ENCODE results near the gene PKIG.

The PKIG gene

DNA sequence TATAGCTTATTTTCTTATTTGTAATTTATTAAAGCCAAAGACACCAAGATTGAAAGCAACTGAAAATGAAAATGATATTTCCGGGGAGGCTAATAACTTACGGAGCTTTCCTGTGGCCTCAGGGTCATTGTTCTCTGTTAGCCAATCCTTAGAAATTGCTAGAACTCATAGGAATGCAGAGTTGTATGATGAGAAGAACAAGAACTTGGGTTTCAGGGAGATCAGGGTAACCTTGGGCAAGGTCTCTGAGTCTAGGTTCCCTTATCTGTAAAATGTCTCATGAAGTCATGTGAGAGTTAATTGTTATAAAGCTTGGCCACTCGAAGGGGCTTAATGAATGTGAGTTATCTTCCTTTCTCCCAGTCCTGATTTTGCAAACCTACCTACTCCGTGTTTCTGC, 40.4 kb upstream of the PKIG start:
- POLR2A ChIA-PET: interaction anchor here (0.9 kb wide), 1 partner anchor 21 kb away, joined by 3 read pairs; no protein-coding TSS in a partner anchor
- no peaks in the 10 kb centered on the region for H3K36me3 ChIP-seq (ENCODE audit: control insufficient read depth in 4 of 4, insufficient read depth in 4 of 4, low read length in 3 of 4)
- no peak for DNase-seq
- H3K4me1 ChIP-seq (ENCODE audit: control extremely low read depth in 1 of 4, control insufficient read depth in 4 of 4, insufficient read depth in 4 of 4, low read length in 3 of 4): peaks cover 2 to 41% (median 28%) of the 10 kb centered on the region in 4 experiments
- H3K27me3 ChIP-seq (replicated peaks in 2 of 5; ENCODE audit: control insufficient read depth in 4 of 5, insufficient read depth in 5 of 5, low read length in 4 of 5): no peaks in the 10 kb centered on the region
- no peak overlapping the region for H3K4me3 ChIP-seq (ENCODE audit: control insufficient read depth in 1 of 7, extremely low read depth in 1 of 7, insufficient read depth in 4 of 7, low read depth in 2 of 7, low read length in 6 of 7)
- CTCF ChIA-PET: interaction anchor here (0.6 to 2.1 kb wide), 5 partner anchors 10 to 96 kb away, joined by 3 to 5 read pairs (median 4); no protein-coding TSS in a partner anchor
- no peak overlapping the region for H3K27ac ChIP-seq (ENCODE audit: insufficient read depth in 1 of 2, low read depth in 1 of 2, low read length in 2 of 2, poor library complexity in 1 of 2, severe bottlenecking in 2 of 2)
- H3K9me3 ChIP-seq (ENCODE audit: control extremely low read depth in 1 of 5, control insufficient read depth in 4 of 5, insufficient read depth in 2 of 5, low read depth in 1 of 5, low read length in 4 of 5): no peaks in the 10 kb centered on the region
- 64% methylated on average over 3 of the region's 4 CpGs for WGBS (ENCODE audit: insufficient coverage)

DNA sequence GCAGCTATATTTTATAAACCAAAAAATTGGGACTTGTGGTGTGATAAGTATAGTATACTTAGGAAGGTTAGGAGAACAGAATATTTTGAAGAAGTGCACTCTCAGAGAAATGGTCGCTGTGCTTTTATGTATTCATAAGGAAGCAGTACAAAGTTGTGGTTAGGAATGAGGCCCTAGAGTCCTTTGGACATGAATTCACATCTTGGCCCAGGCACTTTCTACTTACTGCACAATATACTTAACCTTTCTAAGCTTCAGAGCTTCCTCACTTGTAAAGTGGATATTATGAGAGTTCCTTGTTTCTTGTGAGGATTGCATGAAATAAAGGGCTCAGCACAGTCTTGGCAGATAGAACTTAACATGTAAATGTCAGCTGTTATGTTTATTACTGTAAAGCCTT, 39.5 kb upstream of the PKIG start:
- WGBS (ENCODE audit: insufficient coverage): no CpG with 5 or more reads among the region's 1 CpG
- DNase-seq: peak in 2 of 3 donors; percentile 47 to 61
- H3K4me3 ChIP-seq (ENCODE audit: control insufficient read depth in 1 of 7, extremely low read depth in 1 of 7, insufficient read depth in 4 of 7, low read depth in 2 of 7, low read length in 6 of 7): no peak overlapping the region
- H3K9me3 ChIP-seq (ENCODE audit: control extremely low read depth in 1 of 5, control insufficient read depth in 4 of 5, insufficient read depth in 2 of 5, low read depth in 1 of 5, low read length in 4 of 5): no peaks in the 10 kb centered on the region
- ChIA-PET CTCF (interaction anchor here (1.1 to 2.1 kb wide), 4 partner anchors 16 to 66 kb away, joined by 3 to 5 read pairs (median 4); no protein-coding TSS in a partner anchor), POLR2A (interaction anchor here (0.5 to 0.8 kb wide), 2 partner anchors 10 to 67 kb away, joined by 3 read pairs; no protein-coding TSS in a partner anchor)
- H3K36me3 ChIP-seq (ENCODE audit: control insufficient read depth in 4 of 4, insufficient read depth in 4 of 4, low read length in 3 of 4): no peaks in the 10 kb centered on the region
- H3K27ac ChIP-seq (ENCODE audit: insufficient read depth in 1 of 2, low read depth in 1 of 2, low read length in 2 of 2, poor library complexity in 1 of 2, severe bottlenecking in 2 of 2): peak overlapping the region in 1 of 2 experiments; percentile 64
- H3K27me3 ChIP-seq (replicated peaks in 2 of 5; ENCODE audit: control insufficient read depth in 4 of 5, insufficient read depth in 5 of 5, low read length in 4 of 5): no peaks in the 10 kb centered on the region
- peaks cover 2 to 41% (median 28%) of the 10 kb centered on the region in 4 experiments for H3K4me1 ChIP-seq (ENCODE audit: control extremely low read depth in 1 of 4, control insufficient read depth in 4 of 4, insufficient read depth in 4 of 4, low read length in 3 of 4)

GRCh38 chr20:44543358-44543757, 39.0 kb upstream of the PKIG start:
- H3K27me3 ChIP-seq (replicated peaks in 2 of 5; ENCODE audit: control insufficient read depth in 4 of 5, insufficient read depth in 5 of 5, low read length in 4 of 5): no peaks in the 10 kb centered on the region
- H3K4me3 ChIP-seq (ENCODE audit: control insufficient read depth in 1 of 7, extremely low read depth in 1 of 7, insufficient read depth in 4 of 7, low read depth in 2 of 7, low read length in 6 of 7): peak overlapping the region in 1 of 7 experiments; percentile 29
- H3K4me1 ChIP-seq (ENCODE audit: control extremely low read depth in 1 of 4, control insufficient read depth in 4 of 4, insufficient read depth in 4 of 4, low read length in 3 of 4): peaks cover 2 to 41% (median 28%) of the 10 kb centered on the region in 4 experiments
- H3K27ac ChIP-seq (ENCODE audit: insufficient read depth in 1 of 2, low read depth in 1 of 2, low read length in 2 of 2, poor library complexity in 1 of 2, severe bottlenecking in 2 of 2): peak overlapping the region in 1 of 2 experiments; percentile 64
- WGBS (ENCODE audit: insufficient coverage): 83% methylated on average over 2 of the region's 3 CpGs
- ChIA-PET CTCF (interaction anchor here (1.1 kb wide), 2 partner anchors 16 kb away, joined by 3 to 4 read pairs; no protein-coding TSS in a partner anchor), POLR2A (no interaction called here)
- no peaks in the 10 kb centered on the region for H3K9me3 ChIP-seq (ENCODE audit: control extremely low read depth in 1 of 5, control insufficient read depth in 4 of 5, insufficient read depth in 2 of 5, low read depth in 1 of 5, low read length in 4 of 5)
- H3K36me3 ChIP-seq (ENCODE audit: control insufficient read depth in 4 of 4, insufficient read depth in 4 of 4, low read length in 3 of 4): no peaks in the 10 kb centered on the region
- DNase-seq: no peak

DNA sequence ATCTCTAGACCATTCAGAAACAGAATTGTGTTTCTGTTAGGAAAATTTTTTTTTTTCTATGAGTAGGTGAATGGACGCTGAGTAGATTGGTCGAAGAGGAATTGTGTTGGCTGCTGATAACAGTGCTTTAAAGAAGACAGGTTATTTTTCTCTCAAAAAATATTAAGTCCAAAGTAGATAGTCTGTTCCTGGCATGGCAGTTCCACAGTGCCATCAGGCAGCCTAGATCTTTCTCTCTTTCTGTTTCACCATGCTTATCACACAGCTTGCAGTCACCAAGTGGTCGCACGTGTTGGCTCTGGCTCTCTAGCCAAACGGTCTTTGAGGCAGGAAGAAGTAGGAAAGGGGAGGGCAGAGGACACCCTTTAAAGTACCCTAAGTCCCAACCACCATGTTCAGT, 38.1 kb upstream of the PKIG start:
- Histone ChIP-seq H3K4me3 (ENCODE audit: control insufficient read depth in 1 of 7, extremely low read depth in 1 of 7, insufficient read depth in 4 of 7, low read depth in 2 of 7, low read length in 6 of 7) (peak overlapping the region in 2 of 7 experiments; percentile 26 to 59), H3K36me3 (ENCODE audit: control insufficient read depth in 4 of 4, insufficient read depth in 4 of 4, low read length in 3 of 4) (no peaks in the 10 kb centered on the region), H3K4me1 (ENCODE audit: control extremely low read depth in 1 of 4, control insufficient read depth in 4 of 4, insufficient read depth in 4 of 4, low read length in 3 of 4) (peaks cover 2 to 41% (median 28%) of the 10 kb centered on the region in 4 experiments), H3K27ac (ENCODE audit: insufficient read depth in 1 of 2, low read depth in 1 of 2, low read length in 2 of 2, poor library complexity in 1 of 2, severe bottlenecking in 2 of 2) (peak overlapping the region in 1 of 2 experiments; percentile 64), H3K27me3 (replicated peaks in 2 of 5; ENCODE audit: control insufficient read depth in 4 of 5, insufficient read depth in 5 of 5, low read length in 4 of 5) (no peaks in the 10 kb centered on the region), H3K9me3 (ENCODE audit: control extremely low read depth in 1 of 5, control insufficient read depth in 4 of 5, insufficient read depth in 2 of 5, low read depth in 1 of 5, low read length in 4 of 5) (no peaks in the 10 kb centered on the region)
- ChIA-PET CTCF (interaction anchor here (0.7 to 1.2 kb wide), 3 partner anchors 11 to 67 kb away, joined by 3 read pairs; no protein-coding TSS in a partner anchor), POLR2A (interaction anchor here (0.6 kb wide), 2 partner anchors 10 to 118 kb away, joined by 3 to 5 read pairs; no protein-coding TSS in a partner anchor)
- peak; percentile 77 to 93 (median 86) for DNase-seq
- 8% methylated on average over 2 of the region's 5 CpGs for WGBS (ENCODE audit: insufficient coverage)

DNA sequence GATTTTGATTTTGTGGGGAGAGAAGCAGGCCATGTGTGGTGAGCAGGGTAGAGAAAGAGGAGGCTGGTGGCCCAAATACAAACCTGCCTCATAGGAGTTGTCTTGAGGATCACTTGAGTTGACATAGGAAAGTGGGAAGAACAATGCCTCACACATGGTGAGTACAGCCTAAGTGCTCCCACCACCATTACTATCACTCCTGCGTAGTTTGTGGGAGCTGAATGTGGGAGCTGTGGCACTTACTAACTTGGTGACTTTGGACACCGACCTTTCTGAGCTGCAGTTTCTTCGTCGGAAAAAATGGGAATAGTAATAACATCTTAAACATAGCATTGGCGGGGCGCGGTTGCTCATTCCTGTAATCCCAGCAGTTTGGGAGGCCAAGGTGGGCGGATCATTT, 35.0 kb upstream of the PKIG start:
- DNase-seq: no peak
- Histone ChIP-seq H3K4me1 (ENCODE audit: control extremely low read depth in 1 of 4, control insufficient read depth in 4 of 4, insufficient read depth in 4 of 4, low read length in 3 of 4) (peaks cover 2 to 33% (median 22%) of the 10 kb centered on the region in 4 experiments), H3K9me3 (ENCODE audit: control extremely low read depth in 1 of 5, control insufficient read depth in 4 of 5, insufficient read depth in 2 of 5, low read depth in 1 of 5, low read length in 4 of 5) (no peaks in the 10 kb centered on the region), H3K27me3 (replicated peaks in 2 of 5; ENCODE audit: control insufficient read depth in 4 of 5, insufficient read depth in 5 of 5, low read length in 4 of 5) (no peaks in the 10 kb centered on the region), H3K4me3 (ENCODE audit: control insufficient read depth in 1 of 7, extremely low read depth in 1 of 7, insufficient read depth in 4 of 7, low read depth in 2 of 7, low read length in 6 of 7) (no peak overlapping the region), H3K36me3 (ENCODE audit: control insufficient read depth in 4 of 4, insufficient read depth in 4 of 4, low read length in 3 of 4) (no peaks in the 10 kb centered on the region), H3K27ac (ENCODE audit: insufficient read depth in 1 of 2, low read depth in 1 of 2, low read length in 2 of 2, poor library complexity in 1 of 2, severe bottlenecking in 2 of 2) (no peak overlapping the region)
- CTCF ChIA-PET: interaction anchor here (0.9 to 1.6 kb wide), 5 partner anchors 14 to 46 kb away, joined by 3 to 6 read pairs (median 3); no protein-coding TSS in a partner anchor
- POLR2A ChIA-PET: no interaction called here
- WGBS (ENCODE audit: insufficient coverage): 96% methylated on average over 8 of the region's 8 CpGs

GRCh38 chr20:44549123-44549522, 33.3 kb upstream of the PKIG start:
- Histone ChIP-seq H3K27me3 (replicated peaks in 2 of 5; ENCODE audit: control insufficient read depth in 4 of 5, insufficient read depth in 5 of 5, low read length in 4 of 5) (no peaks in the 10 kb centered on the region), H3K27ac (ENCODE audit: insufficient read depth in 1 of 2, low read depth in 1 of 2, low read length in 2 of 2, poor library complexity in 1 of 2, severe bottlenecking in 2 of 2) (peak overlapping the region in 1 of 2 experiments; percentile 28), H3K9me3 (ENCODE audit: control extremely low read depth in 1 of 5, control insufficient read depth in 4 of 5, insufficient read depth in 2 of 5, low read depth in 1 of 5, low read length in 4 of 5) (no peaks in the 10 kb centered on the region), H3K4me3 (ENCODE audit: control insufficient read depth in 1 of 7, extremely low read depth in 1 of 7, insufficient read depth in 4 of 7, low read depth in 2 of 7, low read length in 6 of 7) (no peak overlapping the region), H3K36me3 (ENCODE audit: control insufficient read depth in 4 of 4, insufficient read depth in 4 of 4, low read length in 3 of 4) (no peaks in the 10 kb centered on the region), H3K4me1 (ENCODE audit: control extremely low read depth in 1 of 4, control insufficient read depth in 4 of 4, insufficient read depth in 4 of 4, low read length in 3 of 4) (peaks cover 0 to 33% (median 16%) of the 10 kb centered on the region in 4 experiments)
- POLR2A ChIA-PET: interaction anchor here (0.6 to 0.8 kb wide), 2 partner anchors 8 to 38 kb away, joined by 3 to 4 read pairs; no protein-coding TSS in a partner anchor
- CTCF ChIA-PET: interaction anchor here (1.0 to 1.2 kb wide), 4 partner anchors 19 to 55 kb away, joined by 3 to 6 read pairs (median 4); no protein-coding TSS in a partner anchor
- DNase-seq: no peak
- WGBS (ENCODE audit: insufficient coverage): no CpG with 5 or more reads among the region's 4 CpGs

DNA sequence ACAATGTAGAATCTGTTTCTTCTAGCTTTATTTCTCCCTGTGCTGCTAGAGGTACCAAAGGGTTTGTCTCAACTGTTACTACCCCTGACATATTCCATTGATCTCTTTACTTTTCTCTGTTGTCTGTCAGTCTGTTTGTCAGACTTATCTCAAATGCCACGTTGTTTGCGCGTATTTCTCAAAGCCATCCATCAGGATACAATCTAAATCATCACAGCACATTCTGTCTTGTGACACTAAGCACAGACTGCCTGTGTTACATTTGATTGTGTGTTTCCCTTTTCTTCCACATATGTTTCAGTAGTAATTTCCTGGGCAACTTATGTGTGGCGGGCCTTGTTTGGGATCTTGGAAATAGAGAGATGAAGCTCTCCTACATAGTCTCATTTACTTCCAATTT, 30.3 kb upstream of the PKIG start:
- Histone ChIP-seq H3K27me3 (replicated peaks in 2 of 5; ENCODE audit: control insufficient read depth in 4 of 5, insufficient read depth in 5 of 5, low read length in 4 of 5) (no peaks in the 10 kb centered on the region), H3K36me3 (ENCODE audit: control insufficient read depth in 4 of 4, insufficient read depth in 4 of 4, low read length in 3 of 4) (no peaks in the 10 kb centered on the region), H3K27ac (ENCODE audit: insufficient read depth in 1 of 2, low read depth in 1 of 2, low read length in 2 of 2, poor library complexity in 1 of 2, severe bottlenecking in 2 of 2) (no peak overlapping the region), H3K4me1 (ENCODE audit: control extremely low read depth in 1 of 4, control insufficient read depth in 4 of 4, insufficient read depth in 4 of 4, low read length in 3 of 4) (peaks cover 0 to 31% (median 12%) of the 10 kb centered on the region in 4 experiments), H3K9me3 (ENCODE audit: control extremely low read depth in 1 of 5, control insufficient read depth in 4 of 5, insufficient read depth in 2 of 5, low read depth in 1 of 5, low read length in 4 of 5) (no peaks in the 10 kb centered on the region), H3K4me3 (ENCODE audit: control insufficient read depth in 1 of 7, extremely low read depth in 1 of 7, insufficient read depth in 4 of 7, low read depth in 2 of 7, low read length in 6 of 7) (no peak overlapping the region)
- CTCF ChIA-PET: interaction anchor here (0.7 to 1.9 kb wide), 5 partner anchors 10 to 43 kb away, joined by 3 to 6 read pairs (median 5); partner anchors contain the start of gene PKIG
- DNase-seq: peak in 2 of 3 donors; percentile 23 to 52
- 38% methylated on average over 3 of the region's 4 CpGs for WGBS (ENCODE audit: insufficient coverage)
- POLR2A ChIA-PET: interaction anchor here (1.6 kb wide), 1 partner anchor 30 kb away, joined by 3 read pairs; the partner anchor contains the start of gene SERINC3
